K562 (cell line): ENCODE results near the gene ZBTB7A. TPM values are rescaled to one million over a fixed set of nuclear protein-coding genes. Genes with fewer than 3 reads are reported as not detected.

Experiments used
- ATAC-seq: fragments of 200-7000 bp; cut with Tn5 transposase; 3 replicates; pipeline ENCODE4 v1.9.1; 2020; ENCODE audit warnings: moderate library complexity
- BruUV-seq: library from RNA; stranded (reverse); fragments of 400-500 nt; replicated peaks from 2 replicates; lab custom pipeline; 2021; lab: Mats Ljungman, UMichigan
- CTCF ChIA-PET: fragments of 300-600 bp; formaldehyde crosslinking; extraction: SDS; loops from one replicate; lab custom pipeline; 2021; ENCODE audit warnings: low intra/inter-chr PET ratio; lab: Yijun Ruan, JAX
- POLR2A ChIA-PET: fragments of 300-600, 350-650 bp; sonication (Branson Sonifier 250); formaldehyde crosslinking; extraction: SDS; loops from one replicate; lab custom pipeline; 2021; ENCODE audit warnings: antibody characterized with exemption, inconsistent platforms; lab: Yijun Ruan, JAX
- DNase-seq, 4 experiments: peaks; one replicate each; pipeline versions ENCODE4 v3.0.0 to v3.0.0-alpha.2; 2011 to 2018; ENCODE audit warnings: low spot score in 3 of 4, mixed read lengths in 3 of 4; ENCODE audit errors: extremely low read depth in 1 of 4
- FAIRE-seq: peaks from 2 replicates; lab custom pipeline; 2011; peaks lifted over from hg19 to GRCh38; lab: Jason Lieb, UNC
- H2AFZ ChIP-seq: 2 replicates; pipeline ENCODE4 v1.6.0; 2011; ENCODE audit warnings: low read depth, low read length, control low read depth, inconsistent platforms
- H3K27ac ChIP-seq: fragments of 200-600 bp; 3 replicates; pipeline ENCODE4 v1.8.0; 2011; ENCODE audit warnings: low read depth, mild to moderate bottlenecking, control low read depth, inconsistent platforms, low read length, moderate library complexity, mixed read lengths; ENCODE audit errors: extremely low read depth
- H3K27me3 ChIP-seq, 2 experiments: fragments of 300-600 bp in 1 of 2; 2 replicates in 1 of 2; 3 replicates in 1 of 2; pipeline versions ENCODE4 v1.6.0 to v1.8.0; 2011; ENCODE audit warnings: inconsistent platforms in 2 of 2, low read length in 2 of 2, mild to moderate bottlenecking in 1 of 2, mixed read lengths in 1 of 2, moderate library complexity in 1 of 2; ENCODE audit not compliant: control insufficient read depth in 2 of 2, insufficient read depth in 2 of 2
- H3K36me3 ChIP-seq: fragments of 300-600 bp; 3 replicates; pipeline ENCODE4 v1.8.0; 2011; ENCODE audit warnings: mild to moderate bottlenecking, low read length, inconsistent platforms; ENCODE audit not compliant: control insufficient read depth, insufficient read depth
- H3K4me1 ChIP-seq, 2 experiments: fragments of 200-600 bp in 1 of 2; replicated peaks in 1 of 2; 2 replicates in 1 of 2; 3 replicates in 1 of 2; pipeline versions ENCODE4 v1.5.1 to v1.8.0; 2011; ENCODE audit warnings: inconsistent platforms in 2 of 2, low read length in 2 of 2, mild to moderate bottlenecking in 1 of 2, mixed read lengths in 1 of 2, moderate library complexity in 1 of 2; ENCODE audit not compliant: control insufficient read depth in 2 of 2, insufficient read depth in 2 of 2
- H3K4me2 ChIP-seq: 2 replicates; pipeline ENCODE4 v1.6.1; 2011; ENCODE audit warnings: low read length, control low read depth, inconsistent platforms, mixed read lengths; ENCODE audit not compliant: insufficient read depth
- H3K4me3 ChIP-seq: fragments of 200-600 bp; sonication (generic), shearing (Covaris generic); 2 replicates; pipeline ENCODE4 v1.5.1; 2016; ENCODE audit warnings: control low read depth, inconsistent platforms
- H3K79me2 ChIP-seq: fragments of 200-600 bp; 3 replicates; pipeline ENCODE4 v1.8.0; 2011; ENCODE audit warnings: low read length, inconsistent platforms; ENCODE audit not compliant: control insufficient read depth, insufficient read depth
- H3K9ac ChIP-seq, 2 experiments: 2 replicates each; pipeline versions ENCODE4 v1.6.0 to v1.6.1; 2011; ENCODE audit warnings: low read depth in 2 of 2, low read length in 2 of 2, control low read depth in 1 of 2, inconsistent platforms in 1 of 2, mild to moderate bottlenecking in 1 of 2, mixed read lengths in 1 of 2; ENCODE audit not compliant: insufficient read depth in 1 of 2
- H3K9me1 ChIP-seq: one replicate; pipeline ENCODE4 v1.6.0; 2011; ENCODE audit warnings: inconsistent platforms, mild to moderate bottlenecking, low read length, moderate library complexity; ENCODE audit not compliant: control insufficient read depth, insufficient read depth
- H3K9me3 ChIP-seq: replicated peaks from 2 replicates; pipeline ENCODE4 v1.5.1; 2011; ENCODE audit warnings: low read depth, low read length, inconsistent platforms; ENCODE audit not compliant: control insufficient read depth, insufficient read depth
- H4K20me1 ChIP-seq: replicated peaks from 2 replicates; pipeline ENCODE4 v1.6.1; 2011; ENCODE audit warnings: low read length, inconsistent platforms, mixed read lengths; ENCODE audit not compliant: control insufficient read depth, insufficient read depth
- HNRNPL ChIP-seq: fragments of 200-400 bp; formaldehyde crosslinking; IDR thresholded peaks from 2 replicates; pipeline ENCODE4 v1.6.1; 2017; ENCODE audit warnings: low read depth, mild to moderate bottlenecking, low read length
- MBD2 ChIP-seq: sonication (generic); IDR thresholded peaks from 2 replicates; pipeline ENCODE4 v1.6.1; 2016; ENCODE audit warnings: low read depth, borderline replicate concordance
- POLR2G ChIP-seq: fragments of 200-400 bp; formaldehyde crosslinking; IDR thresholded peaks from 2 replicates; pipeline ENCODE4 v1.6.1; 2017; ENCODE audit warnings: low read depth, mild to moderate bottlenecking, antibody characterized with exemption, low read length, moderate library complexity
- RBFOX2 ChIP-seq: fragments of 200-400 bp; formaldehyde crosslinking; IDR thresholded peaks from 2 replicates; pipeline ENCODE4 v1.6.1; 2017; ENCODE audit warnings: low read depth, mild to moderate bottlenecking, low read length, moderate library complexity
- RBM22 ChIP-seq: fragments of 200-400 bp; formaldehyde crosslinking; IDR thresholded peaks from 2 replicates; pipeline ENCODE4 v1.6.1; 2018; ENCODE audit warnings: low read length, low read depth; ENCODE audit not compliant: poor library complexity, severe bottlenecking
- WGBS: fragments of 100-300 bp; shearing (Covaris generic); methylation state at CpG from one replicate; pipeline ENCODE4 v1.1.6; 2016; ENCODE audit warnings: low coverage, mixed read lengths; ENCODE audit not compliant: insufficient coverage; ENCODE audit errors: missing lambda C conversion rate; 5-methylcytosine and 5-hydroxymethylcytosine counted together
- in situ Hi-C: fragments of 300-500 bp; cut with MboI; formaldehyde crosslinking; loops from 4 replicates; pipeline ENCODE4 v1.15.0; 2018; ENCODE audit warnings: inconsistent platforms, mixed read lengths
- intact Hi-C: fragments of 100-400 bp; cut with micrococcal nuclease; formaldehyde crosslinking; loops from 2 replicates; pipeline ENCODE4 v1.14.2; 2022
- polyA plus RNA-seq, 8 experiments: library from polyadenylated mRNA; depleted of rRNA in 4 of 8; stranded (reverse) in 5 of 8; unstranded in 3 of 8; fragments of >200 nt; fragmentation: Nextera tagmentation in 2 of 8; fragmentation: Illumina TruSeq in 1 of 8; extraction: Ambion mirVana in 2 of 8; extraction: Trizol in 1 of 8; gene quantifications; 2 replicates each; pipeline versions ENCODE4 v1.2.1 to v1.2.3, GENCODE V29; 2011 to 2014; ENCODE audit warnings: inconsistent platforms in 1 of 8, missing spikeins in 1 of 8
- total RNA-seq, 7 experiments: library from RNA; depleted of rRNA in 6 of 7; stranded (reverse); fragments of >200 nt in 6 of 7; fragmentation: Illumina TruSeq in 2 of 7; extraction: Trizol in 2 of 7; gene quantifications; 2 replicates each; pipeline versions ENCODE4 v1.2.1 to v1.2.3, GENCODE V29; 2011 to 2021; ENCODE audit warnings: low replicate concordance in 1 of 7
- TF ChIP-seq, protein P1 (sequence below), 3 experiments: IDR thresholded peaks in 2 of 3; conservative IDR thresholded peaks in 1 of 3; 2 replicates each; pipeline ENCODE4 v1.5.1; 2011 to 2012; ENCODE audit warnings: low read length in 3 of 3, mild to moderate bottlenecking in 3 of 3, control low read depth in 2 of 3, improper control_type of control experiment in 1 of 3, inconsistent platforms in 1 of 3, low read depth in 1 of 3, mixed read lengths in 1 of 3, moderate library complexity in 1 of 3; ENCODE audit not compliant: insufficient read depth in 2 of 3

ZBTB7A gene
- total and polyA plus RNA-seq, 9 of the 15 experiments (the other 6 are each of a cell fraction or from before 2014, with no cell fraction given), result 0.11 to 34.0 (median 4.6) TPM

DNA sequence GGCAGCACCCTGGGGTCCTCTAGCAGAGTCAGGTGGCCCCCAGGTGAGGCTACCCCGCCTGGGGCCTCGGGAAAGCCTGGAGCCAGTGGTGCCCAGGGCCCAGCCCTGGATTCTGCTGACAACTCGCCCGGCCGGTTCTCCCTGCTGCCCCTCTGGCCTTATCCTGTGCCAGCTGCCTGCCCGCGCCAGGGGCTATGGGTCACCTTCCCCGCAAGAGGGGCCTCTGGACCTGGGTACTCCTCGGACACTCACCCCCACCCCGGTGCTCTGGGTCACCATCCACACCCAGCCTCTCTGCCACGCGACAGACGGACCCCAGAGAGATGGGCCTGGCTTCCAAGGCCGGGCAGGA is 24.0 kb downstream of the ZBTB7A start:
- FAIRE-seq (no peak), ATAC-seq (no peak; the same call in 2 of the 3 replicates), DNase-seq (no peak)
- no peaks in the 10 kb centered on the region for H3K9me1 ChIP-seq
- H3K27me3 ChIP-seq, result no peaks in the 10 kb centered on the region
- 83% methylated on average over 14 of the region's 14 CpGs for WGBS
- CTCF ChIA-PET, result no interaction called here
- intact Hi-C loops, result no loop called here
- TF ChIP-seq HNRNPL (0 out of 2 replicates have a peak, but pooled peaks have one; percentile 34), MBD2 (no peak), POLR2G (peak; percentile 60; the same call in 1 of the 2 replicates), RBFOX2 (0 out of 2 replicates have a peak, but pooled peaks have one; percentile 13), RBM22 (peak; percentile 52)
- TF ChIP-seq, protein P1, sequence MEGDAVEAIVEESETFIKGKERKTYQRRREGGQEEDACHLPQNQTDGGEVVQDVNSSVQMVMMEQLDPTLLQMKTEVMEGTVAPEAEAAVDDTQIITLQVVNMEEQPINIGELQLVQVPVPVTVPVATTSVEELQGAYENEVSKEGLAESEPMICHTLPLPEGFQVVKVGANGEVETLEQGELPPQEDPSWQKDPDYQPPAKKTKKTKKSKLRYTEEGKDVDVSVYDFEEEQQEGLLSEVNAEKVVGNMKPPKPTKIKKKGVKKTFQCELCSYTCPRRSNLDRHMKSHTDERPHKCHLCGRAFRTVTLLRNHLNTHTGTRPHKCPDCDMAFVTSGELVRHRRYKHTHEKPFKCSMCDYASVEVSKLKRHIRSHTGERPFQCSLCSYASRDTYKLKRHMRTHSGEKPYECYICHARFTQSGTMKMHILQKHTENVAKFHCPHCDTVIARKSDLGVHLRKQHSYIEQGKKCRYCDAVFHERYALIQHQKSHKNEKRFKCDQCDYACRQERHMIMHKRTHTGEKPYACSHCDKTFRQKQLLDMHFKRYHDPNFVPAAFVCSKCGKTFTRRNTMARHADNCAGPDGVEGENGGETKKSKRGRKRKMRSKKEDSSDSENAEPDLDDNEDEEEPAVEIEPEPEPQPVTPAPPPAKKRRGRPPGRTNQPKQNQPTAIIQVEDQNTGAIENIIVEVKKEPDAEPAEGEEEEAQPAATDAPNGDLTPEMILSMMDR (IDR thresholded peaks at IDR 0.05 in 2 of 3, conservative IDR thresholded peaks at IDR 0.05 in 1 of 3; ENCODE audit: insufficient read depth in 2 of 3, low read depth in 1 of 3, low read length in 3 of 3), result no peak
- H3K9me3 ChIP-seq, result no peaks in the 10 kb centered on the region
- H3K4me2 ChIP-seq, result no peak overlapping the region
- peaks cover 25% of the 10 kb centered on the region; the same call in 2 of the 3 replicates for H3K79me2 ChIP-seq
- peaks cover 28% of the 10 kb centered on the region; the same call in 2 of the 3 replicates for H3K36me3 ChIP-seq
- in situ Hi-C loops, result no loop called here
- H4K20me1 ChIP-seq, result peaks cover 7% of the 10 kb centered on the region; the same call in 1 of the 2 replicates
- H3K9ac ChIP-seq, result no peak overlapping the region
- H3K4me3 ChIP-seq, result no peak overlapping the region
- POLR2A ChIA-PET, result no interaction called here
- H2AFZ ChIP-seq, result no peak overlapping the region
- no TSS peak for BruUV-seq
- H3K27ac ChIP-seq, result no peak overlapping the region
- peaks cover 0 to 31% of the 10 kb centered on the region in 2 experiments; a peak in 2 of 5 replicates for H3K4me1 ChIP-seq
